ENCODE measurements around the gene OR4N5.
"Not testable (repeated sequence)": the region's sequence is repeated elsewhere in the genome, so short reads cannot be mapped to it uniquely, and the experiment has no call there.

Gene OR4N5, protein sequence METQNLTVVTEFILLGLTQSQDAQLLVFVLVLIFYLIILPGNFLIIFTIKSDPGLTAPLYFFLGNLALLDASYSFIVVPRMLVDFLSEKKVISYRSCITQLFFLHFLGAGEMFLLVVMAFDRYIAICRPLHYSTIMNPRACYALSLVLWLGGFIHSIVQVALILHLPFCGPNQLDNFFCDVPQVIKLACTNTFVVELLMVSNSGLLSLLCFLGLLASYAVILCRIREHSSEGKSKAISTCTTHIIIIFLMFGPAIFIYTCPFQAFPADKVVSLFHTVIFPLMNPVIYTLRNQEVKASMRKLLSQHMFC

DNA sequence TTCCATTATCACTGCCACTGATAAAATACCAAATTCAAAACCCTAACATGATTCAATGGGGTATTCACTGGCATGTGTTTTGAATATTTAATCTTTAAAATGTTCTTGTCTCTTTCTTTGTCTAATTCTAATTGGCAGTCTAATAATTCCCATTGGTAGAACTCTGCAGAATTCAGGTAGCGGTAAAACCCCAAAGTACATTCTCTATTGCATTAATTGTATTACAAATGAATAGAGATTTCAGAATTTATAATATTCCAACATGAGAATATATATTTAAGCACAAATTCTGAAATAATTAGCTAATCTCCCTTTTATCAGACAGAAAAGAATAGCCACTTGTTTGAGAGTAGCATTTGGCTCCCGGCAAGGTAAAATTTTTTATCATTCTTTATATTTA is at the start of gene OR4N5:
OR4N5 (plus strand) TSS at position 301 of the 400 bp plus-strand sequence. CDS start 4,916 bp downstream, outside the sequence.
- DNase-seq, result no peak

DNA sequence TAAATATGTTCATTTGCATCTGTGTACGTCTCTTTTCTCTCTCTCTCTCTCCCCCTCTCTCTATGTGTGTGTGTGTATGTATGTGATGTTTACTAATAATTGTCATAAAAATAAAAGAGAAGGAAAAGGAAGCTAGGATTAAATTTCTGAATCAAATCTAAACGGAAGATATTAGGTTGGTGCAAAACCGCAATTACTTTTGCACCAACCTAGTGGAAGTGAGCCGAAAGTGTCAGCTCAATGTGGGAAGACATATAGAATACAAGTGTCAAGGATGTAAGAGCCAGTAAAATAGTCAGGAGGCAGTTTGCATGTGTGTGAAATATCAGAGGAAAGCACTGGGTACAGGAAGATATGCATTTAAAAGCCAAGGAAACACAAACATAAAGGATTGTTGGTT is 46.6 kb upstream of the OR4N5 start:
- no peak for DNase-seq

DNA sequence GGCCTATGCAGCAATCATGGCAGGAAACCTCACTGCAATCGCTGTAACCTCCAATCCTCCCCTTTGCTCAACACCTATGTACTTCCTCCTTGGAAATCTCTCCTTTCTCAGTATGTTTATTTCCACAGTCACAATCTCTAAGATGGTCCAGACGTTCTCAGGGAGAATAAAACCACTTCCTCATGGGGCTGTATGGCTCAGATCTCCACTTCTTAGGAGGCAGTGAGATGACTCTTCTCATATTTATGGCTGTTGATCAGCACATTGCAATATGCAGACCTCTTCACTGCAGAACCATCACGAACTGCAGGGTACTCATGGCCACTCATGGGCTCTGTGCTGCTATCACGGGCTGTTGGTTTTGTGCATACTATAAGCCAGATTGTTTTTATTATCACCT is 45.2 kb upstream of the OR4N5 start:
- no peak for DNase-seq

DNA sequence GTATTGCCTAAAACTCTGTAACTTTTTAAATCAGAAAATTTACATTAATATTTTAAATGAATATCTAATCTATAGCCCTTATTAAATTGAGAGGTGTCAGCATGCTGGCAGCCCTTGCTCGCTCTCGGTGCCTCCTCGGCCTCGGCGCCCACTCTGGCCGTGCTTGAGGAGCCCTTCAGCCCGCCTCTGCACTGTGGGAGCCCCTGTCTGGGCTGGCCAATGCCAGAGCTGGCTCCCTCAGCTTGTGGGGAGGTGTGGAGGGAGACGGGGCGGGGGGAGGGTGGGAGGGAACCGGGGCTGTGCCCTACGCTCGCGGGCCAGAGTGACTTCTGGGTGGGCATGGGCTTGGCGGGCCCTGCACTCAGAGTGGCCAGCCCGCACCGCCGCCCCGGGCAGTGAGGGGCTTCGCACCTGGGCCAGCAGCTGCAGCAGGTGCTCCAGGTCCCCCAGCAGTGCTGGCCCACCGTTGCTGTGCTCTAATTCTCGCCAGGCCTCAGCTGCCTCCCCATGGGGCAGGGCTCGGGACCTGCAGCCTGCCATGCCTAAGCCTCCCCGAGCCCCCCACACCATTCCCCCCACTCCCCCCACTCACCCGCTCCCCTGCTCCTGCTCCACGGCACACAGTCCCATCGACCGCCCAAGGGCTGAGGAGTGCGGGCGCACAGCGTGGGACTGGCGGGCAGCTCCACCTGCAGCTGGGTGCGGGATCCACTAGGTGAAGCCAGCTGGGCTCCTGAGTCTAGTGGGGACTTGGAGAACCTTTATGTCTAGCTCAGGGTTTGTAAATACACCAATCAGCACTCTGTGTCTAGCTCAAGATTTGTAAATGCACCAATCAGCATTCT is 39.5 kb upstream of the OR4N5 start:
- not testable (repeated sequence) for DNase-seq

DNA sequence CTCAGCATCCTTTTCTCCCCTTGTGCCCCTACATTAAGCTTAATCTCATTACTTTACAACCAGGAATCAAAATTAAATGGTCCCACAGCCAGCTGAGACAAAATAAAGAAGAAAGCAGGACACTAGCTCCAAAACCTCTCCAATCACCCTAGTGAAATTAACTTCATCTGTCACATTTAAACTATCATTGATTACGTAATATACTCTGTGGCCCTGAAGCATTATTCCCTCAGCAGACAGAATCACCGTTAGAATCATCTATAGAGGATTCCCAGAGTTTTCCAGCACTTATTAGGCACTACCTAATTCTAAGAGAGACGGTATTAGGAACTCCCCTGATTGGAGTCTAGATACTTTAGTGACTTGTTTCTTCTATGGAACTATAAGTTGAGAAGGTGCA is 28.2 kb upstream of the OR4N5 start, which contains the start of gene OR4K17:
OR4K17 (plus strand) TSS at position 302 of the 400 bp plus-strand sequence. CDS start 6,761 bp downstream, outside the sequence.
- DNase-seq, result no peak

DNA sequence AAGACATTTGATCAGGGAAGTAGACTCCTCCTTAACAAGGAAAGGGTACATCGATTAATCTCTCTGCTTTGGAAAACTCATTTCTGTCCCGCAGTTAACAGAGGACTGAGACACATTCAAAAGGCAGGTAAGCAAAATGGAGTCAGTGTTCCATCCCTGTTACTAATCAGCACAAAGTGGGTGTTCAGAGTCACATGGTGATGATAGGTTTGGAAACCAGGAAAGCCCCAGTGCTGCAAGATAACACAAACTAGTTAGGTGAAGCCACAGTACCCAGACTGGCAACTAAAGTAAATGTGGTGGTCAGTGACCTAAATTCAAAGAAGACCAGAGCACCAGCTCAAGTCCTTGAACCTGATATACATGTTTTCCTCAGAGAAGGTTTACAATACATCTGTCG is 26.3 kb upstream of the OR4N5 start:
- no peak for DNase-seq

DNA sequence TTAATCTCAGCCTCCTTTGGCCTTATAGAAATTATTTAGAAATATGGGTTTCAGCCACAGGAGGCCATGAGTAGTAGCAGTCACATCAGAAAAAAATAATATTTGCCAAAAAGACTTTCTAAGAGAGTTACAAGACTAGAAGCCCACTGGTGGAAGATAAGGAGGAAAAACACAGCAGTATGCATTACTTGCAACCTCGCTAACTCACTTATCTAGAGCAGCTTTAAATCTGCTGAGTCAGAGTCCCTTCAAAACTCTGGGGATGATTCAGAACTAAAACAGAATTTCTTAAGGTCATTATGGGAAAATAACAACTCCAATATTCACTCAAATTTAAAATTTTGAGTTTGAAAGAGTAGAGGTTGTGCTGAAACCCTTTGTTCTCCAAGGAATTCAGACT is 21.9 kb upstream of the OR4N5 start:
- no peak for DNase-seq

DNA sequence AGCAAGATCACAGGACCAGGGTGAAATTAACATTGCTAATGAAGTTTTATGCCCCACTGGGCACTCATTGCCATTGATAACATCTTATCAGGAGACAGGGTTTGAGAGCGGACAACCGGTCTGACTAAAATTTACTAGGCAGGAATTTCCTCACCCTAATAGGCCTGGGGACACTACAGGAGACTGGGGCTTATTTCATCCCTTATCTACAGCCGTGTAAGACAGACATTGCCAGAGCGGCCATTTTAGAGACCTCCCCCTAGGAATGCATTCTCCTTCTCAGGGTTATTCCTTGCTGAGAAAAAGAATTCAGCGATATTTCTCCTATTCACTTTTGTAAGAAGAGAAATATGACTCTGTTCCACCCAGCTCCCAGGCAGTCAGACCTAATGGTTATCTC is 19.8 kb upstream of the OR4N5 start:
- DNase-seq, result no peak

DNA sequence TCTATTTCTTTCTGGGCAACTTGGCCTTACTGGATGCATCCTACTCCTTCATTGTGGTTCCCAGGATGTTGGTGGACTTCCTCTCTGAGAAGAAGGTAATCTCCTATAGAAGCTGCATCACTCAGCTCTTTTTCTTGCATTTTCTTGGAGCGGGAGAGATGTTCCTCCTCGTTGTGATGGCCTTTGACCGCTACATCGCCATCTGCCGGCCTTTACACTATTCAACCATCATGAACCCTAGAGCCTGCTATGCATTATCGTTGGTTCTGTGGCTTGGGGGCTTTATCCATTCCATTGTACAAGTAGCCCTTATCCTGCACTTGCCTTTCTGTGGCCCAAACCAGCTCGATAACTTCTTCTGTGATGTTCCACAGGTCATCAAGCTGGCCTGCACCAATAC is 5.3 kb downstream of the OR4N5 start:
- no peak for DNase-seq

DNA sequence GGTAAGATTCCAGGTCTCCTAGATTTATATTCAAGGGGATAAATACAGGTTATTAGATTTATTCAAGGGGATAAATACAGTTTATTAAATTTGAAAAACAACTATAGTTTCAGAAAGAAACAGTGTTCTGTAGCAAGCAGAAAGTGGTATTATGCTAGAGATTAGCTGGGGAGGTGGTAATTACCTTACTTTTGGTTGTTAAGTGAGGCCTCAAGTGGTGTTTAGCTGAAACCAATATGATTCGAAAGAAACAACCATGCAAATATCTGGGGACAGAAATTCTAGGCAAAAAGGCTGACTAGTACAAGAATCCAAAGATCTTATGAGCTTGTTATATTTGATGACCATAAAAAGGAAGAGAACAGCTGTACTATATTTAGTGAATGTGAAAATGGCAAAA is 6.2 kb downstream of the OR4N5 start:
- no peak for DNase-seq

DNA sequence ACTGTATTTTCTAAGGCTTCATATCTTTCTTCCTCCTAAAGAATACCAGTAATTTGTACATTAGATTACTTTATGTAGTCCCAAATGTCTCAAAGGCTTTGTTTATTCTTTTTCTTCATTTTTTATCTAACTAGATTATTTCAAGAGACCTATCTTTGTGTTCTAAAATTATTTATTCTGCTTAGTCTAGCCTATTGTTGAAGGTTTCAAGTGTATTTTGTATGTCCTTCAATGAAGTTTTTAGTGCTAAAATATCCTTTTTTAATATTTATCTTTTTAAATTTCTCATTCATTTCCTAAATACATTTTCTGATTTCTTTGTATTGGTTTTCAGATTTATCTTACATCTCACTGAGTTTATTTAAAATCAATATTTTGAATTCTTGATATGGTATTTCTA is 25.8 kb downstream of the OR4N5 start:
- DNase-seq, result no peak

DNA sequence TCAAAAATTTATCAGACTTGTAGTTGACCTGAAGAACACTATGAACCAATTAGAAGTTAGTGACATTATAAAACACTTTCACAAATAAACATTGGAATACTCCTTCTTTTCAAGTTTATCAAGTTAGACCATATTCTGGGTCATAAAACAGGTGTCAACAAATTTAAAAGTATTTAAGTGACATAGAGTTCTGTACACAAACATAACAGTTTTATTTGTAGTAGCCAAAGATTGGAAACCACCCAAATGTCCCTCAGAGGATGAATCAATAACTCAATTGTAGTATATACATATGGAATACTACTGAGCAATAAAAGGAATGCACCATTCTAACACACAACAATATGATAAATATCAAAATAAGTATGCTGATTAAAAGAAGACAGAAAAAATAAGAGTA is 28.5 kb downstream of the OR4N5 start:
- no peak for DNase-seq

DNA sequence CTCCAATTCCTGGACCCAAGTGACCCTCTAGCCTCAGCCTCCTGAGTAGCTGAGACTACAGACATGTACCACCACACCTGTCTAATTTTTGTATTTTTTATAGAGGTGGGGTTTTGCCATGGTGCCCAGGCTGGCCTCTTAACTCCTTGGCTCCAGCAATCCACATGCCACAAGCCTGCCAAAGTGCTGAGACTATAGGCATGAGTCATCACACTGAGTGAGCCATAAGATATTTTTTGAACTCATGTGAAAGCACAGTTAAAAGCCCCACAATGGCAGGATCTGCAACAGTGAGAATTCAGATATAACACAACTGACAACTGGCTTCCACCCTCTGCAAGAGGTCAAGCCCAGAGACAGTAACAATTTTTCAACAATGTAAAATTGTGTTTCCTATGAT is 31.2 kb downstream of the OR4N5 start:
- DNase-seq, result not testable (repeated sequence)

DNA sequence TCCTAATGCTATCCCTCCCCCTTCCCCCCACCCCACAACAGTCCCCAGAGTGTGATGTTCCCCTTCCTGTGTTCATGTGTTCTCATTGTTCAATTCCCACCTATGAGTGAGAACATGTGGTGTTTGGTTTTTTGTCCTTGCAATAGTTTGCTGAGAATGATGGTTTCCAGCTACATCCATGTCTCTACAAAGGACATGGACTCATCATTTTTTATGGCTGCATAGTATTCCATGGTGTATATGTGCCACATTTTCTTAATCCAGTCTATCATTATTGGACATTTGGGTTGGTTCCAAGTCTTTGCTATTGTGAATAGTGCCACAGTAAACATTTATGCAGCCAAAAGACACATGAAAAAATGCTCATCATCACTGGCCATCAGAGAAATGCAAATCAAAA is 35.6 kb downstream of the OR4N5 start:
- not testable (repeated sequence) for DNase-seq

DNA sequence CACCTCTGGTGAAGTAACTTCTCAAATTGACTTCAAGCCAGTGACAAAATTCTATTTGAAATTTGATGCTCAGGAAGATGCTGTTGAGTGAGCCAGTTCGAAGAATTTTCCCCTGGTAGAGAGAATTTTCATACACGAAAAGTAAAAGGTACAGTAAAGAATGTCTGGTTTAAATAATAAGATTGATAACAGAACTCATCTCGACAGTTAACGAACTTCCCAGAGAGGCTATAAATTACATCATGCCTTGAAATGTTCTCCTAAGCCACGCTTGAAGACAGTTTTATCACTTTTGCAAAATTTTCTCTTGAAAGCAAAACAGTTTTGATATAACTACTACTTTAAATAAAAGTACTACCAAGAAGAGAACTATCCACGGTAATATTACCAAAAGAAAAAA is 37.7 kb downstream of the OR4N5 start:
- no peak for DNase-seq

DNA sequence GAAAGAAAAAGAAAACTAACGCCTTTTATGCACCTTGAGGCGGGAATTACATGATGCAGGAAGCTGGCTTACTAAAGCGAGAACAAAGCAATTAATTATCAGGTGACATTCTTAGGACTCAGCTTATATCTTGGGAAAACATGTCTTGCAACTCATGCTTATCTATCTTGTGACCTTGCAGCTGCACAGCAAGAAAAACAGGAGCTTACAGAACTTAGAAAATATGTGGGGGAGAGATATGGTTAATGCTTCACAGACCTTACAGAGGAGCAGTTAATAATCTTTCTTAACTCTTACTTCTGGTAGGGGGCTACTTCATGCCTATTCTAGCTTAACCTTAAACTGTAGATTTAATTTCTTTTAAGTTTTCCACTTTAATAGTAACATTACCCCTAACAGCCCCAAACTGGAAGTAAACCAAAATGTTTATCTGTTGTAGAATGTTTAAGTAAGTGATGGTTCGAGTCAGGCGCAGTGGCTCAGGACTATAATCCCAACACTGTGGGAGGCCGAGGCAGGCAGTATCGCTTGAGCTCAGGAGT is 38.9 kb downstream of the OR4N5 start:
- DNase-seq, result no peak

DNA sequence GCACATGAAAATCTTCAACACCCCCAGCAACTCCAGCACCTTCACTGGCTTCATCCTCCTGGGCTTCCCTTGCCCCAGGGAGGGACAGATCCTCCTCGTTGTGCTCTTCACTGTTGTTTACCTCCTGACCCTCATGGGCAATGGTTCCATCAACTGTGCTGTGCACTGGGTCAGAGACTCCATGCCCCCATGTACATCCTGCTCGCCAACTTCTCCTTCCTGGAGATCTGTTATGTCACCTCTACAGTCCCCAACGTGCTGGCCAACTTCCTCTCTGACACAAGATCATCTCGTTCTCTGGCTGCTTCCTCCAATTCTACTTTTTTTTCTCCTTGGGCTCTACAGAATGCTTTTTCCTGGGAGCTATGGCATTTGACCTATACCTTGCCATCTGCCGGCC is 40.6 kb downstream of the OR4N5 start:
- DNase-seq, result no peak

DNA sequence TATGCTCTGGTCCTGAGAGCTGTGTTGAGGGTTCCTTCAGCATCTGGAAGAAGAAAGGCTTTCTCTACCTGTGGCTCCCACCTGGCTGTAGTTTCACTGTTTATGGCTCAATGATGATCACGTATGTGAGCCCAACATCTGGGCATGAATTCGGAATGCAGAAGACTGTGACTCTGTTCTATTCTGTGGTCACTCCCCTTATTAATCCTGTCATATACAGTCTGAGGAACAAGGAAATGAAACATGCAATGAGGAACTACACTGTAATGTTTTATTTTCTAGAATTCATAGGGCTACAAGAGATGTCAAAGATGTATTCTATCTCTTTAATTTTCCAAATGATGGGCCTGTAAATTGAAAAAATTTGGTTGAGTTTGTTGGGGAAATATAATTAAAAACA is 41.3 kb downstream of the OR4N5 start:
- no peak for DNase-seq

DNA sequence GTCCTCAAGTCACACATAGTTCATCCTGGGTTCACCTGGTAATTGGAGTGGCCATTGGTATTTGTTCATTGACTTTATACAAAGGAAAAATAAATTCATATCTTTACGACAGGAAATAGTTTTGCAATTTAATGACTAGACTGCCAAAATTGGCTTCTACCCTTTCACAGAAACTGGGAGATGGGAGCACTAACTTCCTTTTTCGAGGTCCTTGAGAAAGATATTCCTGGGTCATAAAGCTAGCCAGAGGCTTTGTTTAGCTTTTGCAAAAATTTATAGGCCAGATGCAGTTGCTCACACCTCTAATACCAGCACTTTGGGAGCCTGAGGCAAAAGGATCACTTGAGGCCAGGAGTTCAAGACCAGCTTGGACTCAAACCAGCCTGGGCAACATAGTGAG is 41.9 kb downstream of the OR4N5 start:
- DNase-seq, result no peak

DNA sequence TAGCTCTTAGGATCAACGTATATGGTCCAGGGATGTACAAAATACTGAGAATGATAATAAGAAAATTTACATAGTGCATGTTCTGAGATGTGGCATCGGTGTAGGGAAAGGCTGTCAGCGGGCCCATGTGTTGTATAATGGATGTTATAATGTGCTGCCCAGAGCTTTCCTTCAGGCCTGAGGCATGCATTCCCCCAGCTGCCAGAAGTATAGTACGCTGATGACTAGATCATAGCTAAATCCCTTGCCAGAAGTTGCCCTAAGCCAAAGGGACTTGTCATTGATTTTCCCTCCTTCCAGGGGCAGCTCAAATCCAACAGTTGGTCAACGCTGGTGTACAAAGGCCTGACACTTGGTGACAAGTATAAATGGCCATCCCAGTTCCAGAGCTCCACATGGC is 45.6 kb downstream of the OR4N5 start:
- no peak for DNase-seq

DNA sequence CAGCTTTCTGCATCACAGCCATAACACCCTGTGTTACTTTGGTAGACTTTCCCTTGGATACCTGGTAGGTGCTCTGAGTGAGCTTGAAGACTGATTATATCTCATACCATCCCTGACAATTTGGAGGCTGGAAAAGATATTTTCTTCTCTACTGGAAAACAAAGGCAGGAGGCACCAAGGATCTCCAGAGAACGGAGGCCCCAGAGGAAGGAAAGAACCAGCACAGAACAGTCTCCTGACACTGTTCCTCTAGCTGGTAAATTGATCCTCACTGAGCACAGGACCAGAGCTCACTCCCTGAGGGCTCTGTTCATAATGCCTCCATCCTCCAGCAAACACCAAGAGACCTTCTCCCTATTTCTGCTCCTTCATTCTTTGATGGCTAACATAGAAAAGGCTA is 52.0 kb downstream of the OR4N5 start, which contains the start of gene OR11G2:
OR11G2 (plus strand) TSS at position 301 of the 400 bp plus-strand sequence. CDS start 6,542 bp downstream, outside the sequence.
- no peak for DNase-seq

DNA sequence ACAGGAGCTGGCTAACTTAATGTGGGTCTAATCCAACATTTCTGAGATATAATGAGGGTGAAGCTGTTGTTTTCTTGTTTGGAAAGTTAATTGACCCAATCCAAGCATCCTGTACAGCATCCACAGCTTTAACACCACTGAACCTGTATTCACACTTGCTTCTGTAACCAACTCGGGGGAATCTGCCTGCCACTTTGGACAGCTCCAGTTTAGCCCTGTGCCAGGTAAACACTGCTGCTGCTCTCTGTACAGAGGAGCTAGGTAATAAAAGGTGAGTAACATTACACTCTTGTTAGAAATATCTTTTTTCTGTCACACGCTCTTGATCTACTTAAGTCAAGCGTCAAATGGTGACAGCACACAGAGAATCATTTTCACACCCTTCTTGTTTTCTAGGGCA is 52.8 kb downstream of the OR4N5 start:
- DNase-seq, result no peak

DNA sequence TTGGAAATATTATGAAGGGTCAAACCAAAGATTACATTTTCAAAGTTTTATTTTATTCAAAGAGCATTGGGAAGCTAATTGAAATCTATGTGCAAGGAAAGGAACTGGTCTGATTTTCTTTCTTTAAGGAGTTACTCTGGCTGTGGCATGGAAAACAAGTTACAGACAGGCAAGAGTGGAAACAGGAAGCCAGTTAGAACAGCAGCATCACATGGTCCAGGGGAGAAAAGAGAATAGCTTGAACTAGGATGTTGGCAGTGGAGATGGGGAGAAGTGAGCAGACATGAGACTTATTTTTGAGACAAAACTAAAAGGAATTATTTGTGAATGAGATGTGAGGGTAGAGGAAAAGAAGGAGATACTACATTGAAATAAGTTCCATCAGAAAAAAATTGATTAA is 55.5 kb downstream of the OR4N5 start:
- no peak for DNase-seq

Data from eye (tissue), 1 donor.